GM18909 (cell line): ENCODE data around the gene SHB.
"Not testable (repeated sequence)": the region's sequence is repeated elsewhere in the genome, so short reads cannot be mapped to it uniquely, and the experiment has no call there.

Source experiments
- ATAC-seq: cut with Tn5 transposase; IDR thresholded peaks from one replicate; pipeline ENCODE4 v1.9.1; 2021; ENCODE audit warnings: mild to moderate bottlenecking; ENCODE audit not compliant: unreplicated experiment, poor library complexity

SHB gene

GRCh38 chr9:38064842-38065368 lies 4.1 kb downstream of the SHB start:
- no peak for ATAC-seq

- ATAC-seq = no peak
Observed at GRCh38 chr9:38063363-38063707, 5.7 kb downstream of the SHB start.

GRCh38 chr9:38062498-38063362 lies 6.3 kb downstream of the SHB start:
- ATAC-seq = no peak

- ATAC-seq = no peak
Observed at GRCh38 chr9:38062106-38062497, 6.9 kb downstream of the SHB start.

GRCh38 chr9:38061326-38061977 lies 7.6 kb downstream of the SHB start:
- ATAC-seq = peak; percentile 76

- no peak for ATAC-seq
Observed at GRCh38 chr9:38060681-38061080, 8.3 kb downstream of the SHB start.

- ATAC-seq = no peak
Observed at GRCh38 chr9:38059233-38059936, 9.6 kb downstream of the SHB start.

GRCh38 chr9:38058452-38059232 lies 10.4 kb downstream of the SHB start:
- ATAC-seq = no peak

GRCh38 chr9:38057416-38058195 lies 11.4 kb downstream of the SHB start:
- no peak for ATAC-seq

- no peak for ATAC-seq
Observed at GRCh38 chr9:38054653-38055052, 14.4 kb downstream of the SHB start.

- ATAC-seq = no peak
Observed at GRCh38 chr9:38053697-38054461, 15.1 kb downstream of the SHB start.

GRCh38 chr9:38051780-38052546 lies 17.1 kb downstream of the SHB start:
- no peak for ATAC-seq

- no peak for ATAC-seq
Observed at GRCh38 chr9:38048316-38048969, 20.6 kb downstream of the SHB start.

GRCh38 chr9:38047301-38048251 lies 21.5 kb downstream of the SHB start:
- no peak for ATAC-seq

GRCh38 chr9:38046661-38047300 lies 22.2 kb downstream of the SHB start:
- ATAC-seq = no peak

- ATAC-seq = not testable (repeated sequence)
Observed at GRCh38 chr9:38045939-38046338, 23.1 kb downstream of the SHB start.
